Neutrophil (primary cell): ENCODE results near the gene DSCAM.
"Not testable (repeated sequence)": the region's sequence is repeated elsewhere in the genome, so short reads cannot be mapped to it uniquely, and the experiment has no call there.

Source experiments
- H3K27ac ChIP-seq: fragments of 200-600 bp; sonication (generic); 2 replicates; pipeline ENCODE4 v1.5.1; 2016; ENCODE audit warnings: mild to moderate bottlenecking, moderate library complexity
- H3K27me3 ChIP-seq: fragments of 200-600 bp; sonication (generic); 2 replicates; pipeline ENCODE4 v1.6.0; 2016; ENCODE audit warnings: mild to moderate bottlenecking
- H3K36me3 ChIP-seq: fragments of 200-600 bp; sonication (generic); 2 replicates; pipeline ENCODE4 v1.5.1; 2017
- H3K4me1 ChIP-seq, 2 experiments: fragments of 200-600 bp in 1 of 2; sonication (generic) in 1 of 2; 1 replicate in 1 of 2; 2 replicates in 1 of 2; pipeline versions ENCODE4 v1.5.1 to v1.6.1; 2013 to 2016; ENCODE audit warnings: low read depth in 1 of 2, low read length in 1 of 2, mild to moderate bottlenecking in 1 of 2, moderate library complexity in 1 of 2; ENCODE audit not compliant: control insufficient read depth in 1 of 2, insufficient read depth in 1 of 2
- H3K4me3 ChIP-seq, 2 experiments: fragments of 200-600 bp in 1 of 2; sonication (generic) in 1 of 2; 1 replicate in 1 of 2; 2 replicates in 1 of 2; pipeline ENCODE4 v1.5.1; 2013 to 2016; ENCODE audit warnings: low read depth in 1 of 2, low read length in 1 of 2, mild to moderate bottlenecking in 1 of 2, moderate library complexity in 1 of 2
- H3K9me3 ChIP-seq: fragments of 200-600 bp; sonication (generic); 2 replicates; pipeline ENCODE4 v1.5.1; 2016
- TF ChIP-seq, protein P1 (sequence below): fragments of 200-600 bp; sonication (generic); IDR thresholded peaks from 2 replicates; pipeline ENCODE4 v1.5.1; 2016; ENCODE audit warnings: antibody characterized with exemption

DSCAM gene

GRCh38 chr21:40047211-40047610 is 799.7 kb downstream of the DSCAM start:
- Histone ChIP-seq H3K4me3 (no peak overlapping the region), H3K27ac (no peak overlapping the region), H3K9me3 (no peaks in the 10 kb centered on the region), H3K4me1 (no peaks in the 10 kb centered on the region), H3K36me3 (no peaks in the 10 kb centered on the region), H3K27me3 (no peaks in the 10 kb centered on the region)
- TF ChIP-seq, protein P1, sequence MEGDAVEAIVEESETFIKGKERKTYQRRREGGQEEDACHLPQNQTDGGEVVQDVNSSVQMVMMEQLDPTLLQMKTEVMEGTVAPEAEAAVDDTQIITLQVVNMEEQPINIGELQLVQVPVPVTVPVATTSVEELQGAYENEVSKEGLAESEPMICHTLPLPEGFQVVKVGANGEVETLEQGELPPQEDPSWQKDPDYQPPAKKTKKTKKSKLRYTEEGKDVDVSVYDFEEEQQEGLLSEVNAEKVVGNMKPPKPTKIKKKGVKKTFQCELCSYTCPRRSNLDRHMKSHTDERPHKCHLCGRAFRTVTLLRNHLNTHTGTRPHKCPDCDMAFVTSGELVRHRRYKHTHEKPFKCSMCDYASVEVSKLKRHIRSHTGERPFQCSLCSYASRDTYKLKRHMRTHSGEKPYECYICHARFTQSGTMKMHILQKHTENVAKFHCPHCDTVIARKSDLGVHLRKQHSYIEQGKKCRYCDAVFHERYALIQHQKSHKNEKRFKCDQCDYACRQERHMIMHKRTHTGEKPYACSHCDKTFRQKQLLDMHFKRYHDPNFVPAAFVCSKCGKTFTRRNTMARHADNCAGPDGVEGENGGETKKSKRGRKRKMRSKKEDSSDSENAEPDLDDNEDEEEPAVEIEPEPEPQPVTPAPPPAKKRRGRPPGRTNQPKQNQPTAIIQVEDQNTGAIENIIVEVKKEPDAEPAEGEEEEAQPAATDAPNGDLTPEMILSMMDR, result no peak

- Histone ChIP-seq H3K27me3 (no peaks in the 10 kb centered on the region), H3K9me3 (no peaks in the 10 kb centered on the region), H3K36me3 (no peaks in the 10 kb centered on the region), H3K27ac (no peak overlapping the region), H3K4me1 (no peaks in the 10 kb centered on the region), H3K4me3 (no peak overlapping the region)
- TF ChIP-seq, protein P1, result no peak
Measured at GRCh38 chr21:40043866-40044265, 803.1 kb downstream of the DSCAM start.

DNA sequence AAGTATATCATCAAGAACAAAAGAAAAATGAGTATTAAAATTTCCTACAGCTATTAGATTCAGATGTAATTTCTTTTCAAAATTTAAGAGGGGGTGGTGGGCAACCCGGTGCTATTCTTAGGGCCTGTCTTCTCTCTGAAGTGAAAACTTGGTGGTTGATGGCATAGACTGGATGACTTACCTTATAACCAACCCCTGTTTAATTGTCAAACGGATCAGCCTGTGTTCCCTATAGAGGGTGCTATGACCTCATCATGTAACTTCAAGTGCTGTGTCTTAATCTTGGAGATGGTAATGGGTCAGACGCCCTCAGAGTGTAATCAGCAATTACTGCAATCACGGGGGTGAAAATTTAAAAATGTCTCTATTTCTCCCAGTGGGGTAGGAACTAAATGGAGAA is 803.5 kb downstream of the DSCAM start:
- no peaks in the 10 kb centered on the region for H3K4me1 ChIP-seq
- H3K36me3 ChIP-seq, result no peaks in the 10 kb centered on the region
- TF ChIP-seq, protein P1, result no peak

DNA sequence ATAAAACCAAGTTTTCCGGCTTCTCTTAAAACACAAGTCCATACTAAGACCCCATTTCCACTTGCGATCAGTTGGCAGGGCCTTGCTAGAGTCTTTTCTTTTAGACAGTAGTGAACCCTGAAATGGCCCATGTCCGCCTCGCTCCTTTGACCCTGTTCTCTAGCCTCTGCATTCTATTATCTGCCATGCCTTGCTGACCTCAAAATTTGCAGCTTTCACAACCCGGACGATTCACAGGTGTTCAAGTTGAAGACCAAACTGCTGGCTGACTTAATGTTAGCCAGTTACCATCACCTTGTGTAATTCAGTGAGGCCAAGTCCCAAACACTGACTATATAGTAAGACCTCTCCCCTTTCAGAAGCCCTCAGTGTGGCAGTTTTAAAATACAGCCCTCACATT is 805.5 kb downstream of the DSCAM start:
- no peak overlapping the region for H3K4me3 ChIP-seq
- H3K27me3 ChIP-seq, result no peaks in the 10 kb centered on the region
- no peak overlapping the region for H3K27ac ChIP-seq
- TF ChIP-seq, protein P1, result no peak
- no peaks in the 10 kb centered on the region for H3K4me1 ChIP-seq
- H3K9me3 ChIP-seq, result no peaks in the 10 kb centered on the region
- H3K36me3 ChIP-seq, result no peaks in the 10 kb centered on the region

More for the DNA sequence above, 803.5 kb downstream of the DSCAM start:
- H3K4me3 ChIP-seq, result no peak overlapping the region
- no peaks in the 10 kb centered on the region for H3K9me3 ChIP-seq
- H3K27me3 ChIP-seq, result no peaks in the 10 kb centered on the region
- no peak overlapping the region for H3K27ac ChIP-seq

- not testable (repeated sequence) for H3K9me3 ChIP-seq, H3K27me3 ChIP-seq, H3K36me3 ChIP-seq, H3K4me1 ChIP-seq, H3K27ac ChIP-seq, H3K4me3 ChIP-seq
Measured at GRCh38 chr21:40033156-40033782, 813.7 kb downstream of the DSCAM start.

- Histone ChIP-seq H3K27ac (no peak overlapping the region), H3K36me3 (no peaks in the 10 kb centered on the region), H3K4me1 (no peaks in the 10 kb centered on the region), H3K27me3 (no peaks in the 10 kb centered on the region), H3K9me3 (no peaks in the 10 kb centered on the region), H3K4me3 (no peak overlapping the region)
- TF ChIP-seq, protein P1, result no peak
Measured at GRCh38 chr21:40029888-40030287, 817.1 kb downstream of the DSCAM start.

DNA sequence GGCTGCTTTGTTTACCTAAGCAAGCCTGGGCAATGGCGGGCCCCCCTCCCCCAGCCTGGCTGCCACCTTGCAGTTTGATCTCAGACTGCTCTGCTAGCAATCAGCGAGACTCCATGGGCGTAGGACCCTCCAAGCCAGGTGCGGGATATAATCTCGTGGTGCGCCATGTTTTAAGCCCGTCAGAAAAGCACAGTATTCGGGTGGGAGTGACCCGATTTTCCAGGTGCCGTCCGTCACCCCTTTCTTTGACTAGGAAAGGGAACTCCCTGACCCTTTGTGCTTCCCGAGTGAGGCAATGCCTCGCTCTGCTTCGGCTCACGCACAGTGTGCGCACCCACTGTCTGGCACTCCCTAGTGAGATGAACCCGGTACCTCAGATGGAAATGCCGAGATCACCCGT is 818.6 kb downstream of the DSCAM start:
- not testable (repeated sequence) for H3K4me3 ChIP-seq, H3K36me3 ChIP-seq, H3K27me3 ChIP-seq, H3K27ac ChIP-seq, H3K4me1 ChIP-seq, H3K9me3 ChIP-seq
